ENCODE measurements around the gene FKBP1A. TPM values are rescaled to one million over a fixed set of nuclear protein-coding genes. Genes with fewer than 3 reads are reported as not detected.

FKBP1A gene
- total and polyA plus RNA-seq, 10 of the 15 experiments (the other 5 are each of a cell fraction or from before 2014, with no cell fraction given) = 103 to 687 (median 254) TPM

GRCh38 chr20:1375515-1375914, 17.3 kb downstream of the FKBP1A start:
- H3K4me2 ChIP-seq (ENCODE audit: control insufficient read depth, insufficient read depth) = peak overlapping the region; percentile 47; the same call in 1 of the 2 replicates
- no peak overlapping the region for H3K4me3 ChIP-seq
- H3K27ac ChIP-seq (ENCODE audit: control insufficient read depth, insufficient read depth) = peak overlapping the region; percentile 85
- peaks cover 10 to 28% of the 10 kb centered on the region in 2 experiments for H3K36me3 ChIP-seq (ENCODE audit: control insufficient read depth in 2 of 2, insufficient read depth in 2 of 2, low read length in 1 of 2)
- BruUV-seq (replicated peaks) = no TSS peak
- no peak overlapping the region for H3K9ac ChIP-seq (ENCODE audit: control insufficient read depth, insufficient read depth, low read length)
- ChIA-PET RAD21 (ENCODE audit: unreplicated experiment) (interaction anchor here (2.7 kb wide), 1 partner anchor 15 kb away, joined by 28 read pairs; no protein-coding TSS in a partner anchor), CTCF (interaction anchor here (0.8 to 2.5 kb wide), 4 partner anchors 16 to 128 kb away, joined by 3 to 15 read pairs (median 4); no protein-coding TSS in a partner anchor), POLR2A (interaction anchor here (2.1 to 4.1 kb wide), 2 partner anchors 15 to 50 kb away, joined by 6 to 46 read pairs; no protein-coding TSS in a partner anchor), SMC1A (ENCODE audit: uncharacterized antibody, unreplicated experiment) (interaction anchor here (2.0 to 3.9 kb wide), 5 partner anchors 10 to 50 kb away, joined by 4 to 34 read pairs (median 14); partner anchors contain the start of genes FKBP1A and SDCBP2)
- FAIRE-seq (no peak), DNase-seq (ENCODE audit: low read depth, low spot score) (no peak), ATAC-seq (no peak)
- peaks cover 59% of the 10 kb centered on the region for H3K79me2 ChIP-seq (ENCODE audit: control insufficient read depth, insufficient read depth, low read length)
- intact Hi-C loops (cut with micrococcal nuclease; ENCODE audit: unreplicated experiment) = no loop called here
- no peak for TF ChIP-seq FOXK2 (IDR thresholded peaks at IDR 0.05)
- TF ChIP-seq MTA3 (IDR thresholded peaks at IDR 0.05; ENCODE audit: borderline replicate concordance, low read length) = no peak
- TF ChIP-seq ASH2L (IDR thresholded peaks at IDR 0.05; ENCODE audit: borderline replicate concordance, low read depth) = no peak
- TF ChIP-seq HDAC2 (IDR thresholded peaks at IDR 0.05) = no peak
- TF ChIP-seq POLR2A (IDR thresholded peaks at IDR 0.05; ENCODE audit: low read depth, low read length) = no peak
- TF ChIP-seq BMI1 (IDR thresholded peaks at IDR 0.05; ENCODE audit: borderline replicate concordance) = no peak
- TF ChIP-seq CHD4 (IDR thresholded peaks at IDR 0.05) = no peak
- no peak for TF ChIP-seq NR2C2 (IDR thresholded peaks at IDR 0.05; ENCODE audit: borderline replicate concordance, control insufficient read depth, insufficient read length, low read depth)
- TF ChIP-seq, protein P1, sequence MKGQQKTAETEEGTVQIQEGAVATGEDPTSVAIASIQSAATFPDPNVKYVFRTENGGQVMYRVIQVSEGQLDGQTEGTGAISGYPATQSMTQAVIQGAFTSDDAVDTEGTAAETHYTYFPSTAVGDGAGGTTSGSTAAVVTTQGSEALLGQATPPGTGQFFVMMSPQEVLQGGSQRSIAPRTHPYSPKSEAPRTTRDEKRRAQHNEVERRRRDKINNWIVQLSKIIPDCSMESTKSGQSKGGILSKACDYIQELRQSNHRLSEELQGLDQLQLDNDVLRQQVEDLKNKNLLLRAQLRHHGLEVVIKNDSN (IDR thresholded peaks at IDR 0.05; ENCODE audit: borderline replicate concordance, extremely low read length, insufficient read depth, low read depth, low read length) = no peak
- TF ChIP-seq ZNF24 (IDR thresholded peaks at IDR 0.05) = no peak
- TF ChIP-seq MEF2A (IDR thresholded peaks at IDR 0.05; ENCODE audit: insufficient read depth, low read depth, low read length) = no peak
- H2AFZ ChIP-seq (ENCODE audit: control insufficient read depth, low read depth, low read length) = no peak overlapping the region
- in situ Hi-C loops (cut with MboI) = no loop called here
- peaks cover 35% of the 10 kb centered on the region for H3K4me1 ChIP-seq (ENCODE audit: control insufficient read depth, insufficient read depth, low read length)
- 79% methylated on average over 8 of the region's 8 CpGs for WGBS (ENCODE audit: insufficient coverage, insufficient replicate concordance, low lambda C conversion rate, missing lambda C conversion rate)
- H3K27me3 ChIP-seq (replicated peaks in 1 of 2; ENCODE audit: control insufficient read depth in 2 of 2, insufficient read depth in 2 of 2, low read length in 1 of 2) = no peaks in the 10 kb centered on the region
- H4K20me1 ChIP-seq (ENCODE audit: control insufficient read depth, insufficient read depth) = peaks cover 5% of the 10 kb centered on the region; the same call in 1 of the 2 replicates
- H3K9me3 ChIP-seq (replicated peaks; ENCODE audit: control insufficient read depth, insufficient read depth, low read length) = no peaks in the 10 kb centered on the region

Measured in GM12878 (cell line).